Endodermal cell (in vitro differentiated cells): Measurements from ENCODE around the gene PTGES. TPM values are rescaled to one million over a fixed set of nuclear protein-coding genes. Genes with fewer than 3 reads are reported as not detected.

Source experiments
- DNase-seq: peaks from one replicate; pipeline ENCODE4 v3.0.0-alpha.2; 2017
- H3K27ac ChIP-seq: 2 replicates; pipeline ENCODE4 v1.5.1; 2013; ENCODE audit warnings: mild to moderate bottlenecking, low read depth, low read length, moderate library complexity
- H3K27me3 ChIP-seq: 2 replicates; pipeline ENCODE4 v1.6.1; 2013; ENCODE audit warnings: mild to moderate bottlenecking, low read length, moderate library complexity; ENCODE audit not compliant: insufficient read depth, control insufficient read depth, poor library complexity, severe bottlenecking
- H3K36me3 ChIP-seq: 2 replicates; pipeline ENCODE4 v1.7.0; 2013; ENCODE audit warnings: mild to moderate bottlenecking, low read length, moderate library complexity; ENCODE audit not compliant: control insufficient read depth, insufficient read depth
- H3K4me1 ChIP-seq: one replicate; pipeline ENCODE4 v1.7.0; 2013; ENCODE audit warnings: low read length; ENCODE audit not compliant: control insufficient read depth, insufficient read depth
- H3K4me3 ChIP-seq: 2 replicates; pipeline ENCODE4 v1.5.1; 2013; ENCODE audit warnings: mild to moderate bottlenecking, low read length, moderate library complexity
- H3K9ac ChIP-seq: 2 replicates; pipeline ENCODE4 v1.6.1; 2013; ENCODE audit warnings: mild to moderate bottlenecking, low read length, moderate library complexity; ENCODE audit not compliant: poor library complexity, severe bottlenecking; ENCODE audit errors: extremely low read depth
- H3K9me3 ChIP-seq: 2 replicates; pipeline ENCODE4 v1.6.1; 2013; ENCODE audit warnings: mild to moderate bottlenecking, low read length, moderate library complexity; ENCODE audit not compliant: control insufficient read depth
- H3K27ac Mint-ChIP-seq: 2 replicates; pipeline ENCODE4 v1.8.0; 2020; ENCODE audit warnings: mixed read lengths
- H3K27me3 Mint-ChIP-seq: 2 replicates; pipeline ENCODE4 v1.8.0; 2021; ENCODE audit warnings: mild to moderate bottlenecking, mixed read lengths; ENCODE audit not compliant: insufficient read depth
- H3K36me3 Mint-ChIP-seq: 2 replicates; pipeline ENCODE4 v1.8.0; 2020; ENCODE audit warnings: low read depth, mixed read lengths
- H3K4me1 Mint-ChIP-seq: 2 replicates; pipeline ENCODE4 v1.8.0; 2020; ENCODE audit warnings: mixed read lengths
- H3K4me3 Mint-ChIP-seq: 2 replicates; pipeline ENCODE4 v1.8.0; 2020; ENCODE audit warnings: mild to moderate bottlenecking, moderate library complexity, mixed read lengths
- H3K9me3 Mint-ChIP-seq: 2 replicates; pipeline ENCODE4 v1.8.0; 2020; ENCODE audit warnings: mild to moderate bottlenecking, mixed read lengths
- CTCF ChIP-seq: fragments of 200-600 bp; sonication (generic); conservative IDR thresholded peaks from 2 replicates; pipeline ENCODE4 v1.5.0; 2021; ENCODE audit warnings: antibody characterized with exemption, mild to moderate bottlenecking
- WGBS, 2 experiments: methylation state at CpG; one replicate each; pipeline versions ENCODE4 v1.1.5 to v1.1.7; 2013; ENCODE audit warnings: missing lambda C conversion rate in 2 of 2, mixed read lengths in 1 of 2; ENCODE audit not compliant: insufficient coverage in 1 of 2, insufficient read length in 1 of 2; 5-methylcytosine and 5-hydroxymethylcytosine counted together
- total RNA-seq, 2 donors: library from RNA; stranded (reverse); fragmentation: NEBNext Ultra II Directional in 1 of 2; extraction: Animal tissue kit (Norgen Biotek cat#: 25700) in 1 of 2; gene quantifications; 2 replicates in 1 of 2; 3 replicates in 1 of 2; pipeline ENCODE4 v1.2.1, GENCODE V29; 2021

PTGES gene
- total RNA-seq, 2 donors from 2014 or later, result 0.29 to 0.62 TPM

GRCh38 chr9:129746092-129746777 is 6.6 kb downstream of the PTGES start:
- Mint-ChIP-seq H3K4me1 (peaks cover 3% of the 10 kb centered on the region), H3K36me3 (no peaks in the 10 kb centered on the region), H3K4me3 (no peak overlapping the region), H3K27me3 (no peaks in the 10 kb centered on the region), H3K9me3 (no peaks in the 10 kb centered on the region), H3K27ac (no peak overlapping the region)
- WGBS, 2 experiments, result 73 to 83% methylated on average over 3 to 9 of the region's 9 CpGs
- no peak for TF ChIP-seq CTCF
- H3K9me3 ChIP-seq, result no peaks in the 10 kb centered on the region
- H3K4me3 ChIP-seq, result no peak overlapping the region
- H3K27me3 ChIP-seq, result no peaks in the 10 kb centered on the region
- H3K27ac ChIP-seq, result no peak overlapping the region
- no peak for DNase-seq
- H3K4me1 ChIP-seq, result no peaks in the 10 kb centered on the region
- H3K9ac ChIP-seq, result no peak overlapping the region
- no peaks in the 10 kb centered on the region for H3K36me3 ChIP-seq

- Mint-ChIP-seq H3K4me1 (peaks cover 1% of the 10 kb centered on the region), H3K4me3 (no peak overlapping the region)
Observed at GRCh38 chr9:129745200-129745599, 7.6 kb downstream of the PTGES start.

GRCh38 chr9:129740666-129741464 is 12.0 kb downstream of the PTGES start:
- no peaks in the 10 kb centered on the region for H3K27me3 ChIP-seq
- H3K4me3 ChIP-seq, result no peak overlapping the region
- no peak overlapping the region for H3K27ac ChIP-seq
- no peak overlapping the region for H3K4me3 Mint-ChIP-seq
- H3K36me3 Mint-ChIP-seq, result no peaks in the 10 kb centered on the region
- 92 to 97% methylated on average over 3 to 13 of the region's 13 CpGs for WGBS, 2 experiments
- no peaks in the 10 kb centered on the region for H3K36me3 ChIP-seq
- H3K27ac Mint-ChIP-seq, result no peak overlapping the region
- H3K9me3 Mint-ChIP-seq, result no peaks in the 10 kb centered on the region
- DNase-seq, result no peak
- H3K9ac ChIP-seq, result no peak overlapping the region
- H3K4me1 Mint-ChIP-seq, result peaks cover 4% of the 10 kb centered on the region
- peaks cover 3% of the 10 kb centered on the region for H3K4me1 ChIP-seq
- H3K27me3 Mint-ChIP-seq, result peaks cover 12% of the 10 kb centered on the region
- TF ChIP-seq CTCF, result no peak
- H3K9me3 ChIP-seq, result no peaks in the 10 kb centered on the region

More at GRCh38 chr9:129745200-129745599, 7.6 kb downstream of the PTGES start:
- Mint-ChIP-seq H3K27me3 (no peaks in the 10 kb centered on the region), H3K36me3 (no peaks in the 10 kb centered on the region), H3K9me3 (no peaks in the 10 kb centered on the region), H3K27ac (no peak overlapping the region)
- no peak for TF ChIP-seq CTCF
- H3K27me3 ChIP-seq, result no peaks in the 10 kb centered on the region
- no peaks in the 10 kb centered on the region for H3K9me3 ChIP-seq
- no peak for DNase-seq
- 90 to 93% methylated on average over 4 to 7 of the region's 7 CpGs for WGBS, 2 experiments
- H3K4me3 ChIP-seq, result no peak overlapping the region
- no peak overlapping the region for H3K27ac ChIP-seq
- H3K9ac ChIP-seq, result no peak overlapping the region
- H3K4me1 ChIP-seq, result no peaks in the 10 kb centered on the region
- no peaks in the 10 kb centered on the region for H3K36me3 ChIP-seq
